Activated CD4-positive, alpha-beta T cell treated with anti-CD3 and anti-CD28 coated beads, Interleukin-2, amount 10 ng/mL, durations not matched to agents 24 days and 14 days (primary cell): ENCODE results near the gene TAS1R2. TPM values are rescaled to one million over a fixed set of nuclear protein-coding genes. Genes with fewer than 3 reads are reported as not detected.

Source experiments
- DNase-seq: peaks from one replicate; pipeline ENCODE4 v3.0.0; 2022
- H3K27ac Mint-ChIP-seq: one replicate; pipeline ENCODE4 v1.8.0; 2022; ENCODE audit warnings: mild to moderate bottlenecking, mixed read lengths
- H3K27me3 Mint-ChIP-seq: one replicate; pipeline ENCODE4 v1.8.0; 2022; ENCODE audit warnings: mixed read lengths
- H3K36me3 Mint-ChIP-seq: one replicate; pipeline ENCODE4 v1.8.0; 2022; ENCODE audit warnings: low read depth, mild to moderate bottlenecking, mixed read lengths
- H3K4me1 Mint-ChIP-seq: one replicate; pipeline ENCODE4 v1.8.0; 2021; ENCODE audit warnings: mixed read lengths
- H3K4me3 Mint-ChIP-seq: one replicate; pipeline ENCODE4 v1.8.0; 2022; ENCODE audit warnings: mild to moderate bottlenecking, moderate library complexity, mixed read lengths
- H3K9me3 Mint-ChIP-seq: one replicate; pipeline ENCODE4 v1.8.0; 2021; ENCODE audit warnings: mixed read lengths
- intact Hi-C: fragments of 100-400 bp; cut with micrococcal nuclease; formaldehyde crosslinking; loops from one replicate; pipeline ENCODE4 v1.15.1; 2023
- total RNA-seq: library from RNA; stranded (reverse); gene quantifications from 2 replicates; pipeline ENCODE4 v1.2.3, GENCODE V29; 2022

TAS1R2 gene
- total RNA-seq, 1 donor from 2014 or later: not detected

GRCh38 chr1:18800258-18800657 is 59.2 kb downstream of the TAS1R2 start:
- no peaks in the 10 kb centered on the region for H3K9me3 Mint-ChIP-seq
- H3K4me3 Mint-ChIP-seq: no peak overlapping the region
- no peak for DNase-seq
- intact Hi-C loops: no loop called here
- peaks cover 1% of the 10 kb centered on the region for H3K27me3 Mint-ChIP-seq
- no peaks in the 10 kb centered on the region for H3K36me3 Mint-ChIP-seq
- H3K4me1 Mint-ChIP-seq: no peaks in the 10 kb centered on the region
- H3K27ac Mint-ChIP-seq: no peak overlapping the region

GRCh38 chr1:18799454-18799853 is 60.0 kb downstream of the TAS1R2 start:
- Mint-ChIP-seq H3K27me3 (peaks cover 1% of the 10 kb centered on the region), H3K27ac (no peak overlapping the region), H3K4me3 (no peak overlapping the region), H3K9me3 (no peaks in the 10 kb centered on the region), H3K4me1 (no peaks in the 10 kb centered on the region), H3K36me3 (no peaks in the 10 kb centered on the region)
- intact Hi-C loops: no loop called here
- no peak for DNase-seq

- Mint-ChIP-seq H3K27me3 (peaks cover 1% of the 10 kb centered on the region), H3K9me3 (no peaks in the 10 kb centered on the region), H3K4me1 (no peaks in the 10 kb centered on the region), H3K27ac (no peak overlapping the region), H3K4me3 (no peak overlapping the region), H3K36me3 (no peaks in the 10 kb centered on the region)
- DNase-seq: no peak
- intact Hi-C loops: no loop called here
These were observed 60.5 kb downstream of the TAS1R2 start for GRCh38 chr1:18798946-18799345.

GRCh38 chr1:18798533-18798932 is 60.9 kb downstream of the TAS1R2 start:
- DNase-seq: no peak
- no peaks in the 10 kb centered on the region for H3K9me3 Mint-ChIP-seq
- H3K27me3 Mint-ChIP-seq: peaks cover 1% of the 10 kb centered on the region
- H3K4me1 Mint-ChIP-seq: no peaks in the 10 kb centered on the region
- H3K36me3 Mint-ChIP-seq: no peaks in the 10 kb centered on the region
- intact Hi-C loops: no loop called here
- H3K27ac Mint-ChIP-seq: no peak overlapping the region
- H3K4me3 Mint-ChIP-seq: no peak overlapping the region

- Mint-ChIP-seq H3K36me3 (no peaks in the 10 kb centered on the region), H3K27me3 (peaks cover 4% of the 10 kb centered on the region), H3K4me3 (no peak overlapping the region), H3K4me1 (no peaks in the 10 kb centered on the region), H3K9me3 (no peaks in the 10 kb centered on the region), H3K27ac (no peak overlapping the region)
- DNase-seq: no peak
- intact Hi-C loops: no loop called here
These were observed 62.5 kb downstream of the TAS1R2 start for GRCh38 chr1:18796950-18797349.

- H3K9me3 Mint-ChIP-seq: no peaks in the 10 kb centered on the region
- no peak for DNase-seq
- no peaks in the 10 kb centered on the region for H3K4me1 Mint-ChIP-seq
- H3K27me3 Mint-ChIP-seq: peaks cover 10% of the 10 kb centered on the region
- H3K27ac Mint-ChIP-seq: no peak overlapping the region
- no peaks in the 10 kb centered on the region for H3K36me3 Mint-ChIP-seq
- intact Hi-C loops: no loop called here
- H3K4me3 Mint-ChIP-seq: no peak overlapping the region
These were observed 64.3 kb downstream of the TAS1R2 start for GRCh38 chr1:18795002-18795689.

GRCh38 chr1:18794561-18794960 is 64.9 kb downstream of the TAS1R2 start:
- intact Hi-C loops: no loop called here
- Mint-ChIP-seq H3K36me3 (no peaks in the 10 kb centered on the region), H3K4me3 (no peak overlapping the region)

GRCh38 chr1:18794051-18794450 is 65.4 kb downstream of the TAS1R2 start:
- no peak for DNase-seq
- H3K4me3 Mint-ChIP-seq: no peak overlapping the region
- no peak overlapping the region for H3K27ac Mint-ChIP-seq
- no peaks in the 10 kb centered on the region for H3K9me3 Mint-ChIP-seq
- no peaks in the 10 kb centered on the region for H3K4me1 Mint-ChIP-seq
- H3K36me3 Mint-ChIP-seq: no peaks in the 10 kb centered on the region
- intact Hi-C loops: no loop called here
- H3K27me3 Mint-ChIP-seq: peaks cover 16% of the 10 kb centered on the region

More at GRCh38 chr1:18794561-18794960, 64.9 kb downstream of the TAS1R2 start:
- DNase-seq: no peak
- Mint-ChIP-seq H3K27ac (no peak overlapping the region), H3K4me1 (no peaks in the 10 kb centered on the region), H3K9me3 (no peaks in the 10 kb centered on the region), H3K27me3 (peaks cover 13% of the 10 kb centered on the region)

GRCh38 chr1:18793164-18793563 is 66.3 kb downstream of the TAS1R2 start:
- intact Hi-C loops: no loop called here
- Mint-ChIP-seq H3K9me3 (no peaks in the 10 kb centered on the region), H3K4me3 (no peak overlapping the region), H3K27ac (no peak overlapping the region), H3K4me1 (no peaks in the 10 kb centered on the region), H3K36me3 (no peaks in the 10 kb centered on the region), H3K27me3 (peaks cover 16% of the 10 kb centered on the region)
- DNase-seq: no peak

GRCh38 chr1:18792747-18793146 is 66.7 kb downstream of the TAS1R2 start:
- H3K4me1 Mint-ChIP-seq: no peaks in the 10 kb centered on the region
- H3K27me3 Mint-ChIP-seq: peaks cover 16% of the 10 kb centered on the region
- no peaks in the 10 kb centered on the region for H3K36me3 Mint-ChIP-seq
- DNase-seq: no peak
- H3K27ac Mint-ChIP-seq: no peak overlapping the region
- H3K4me3 Mint-ChIP-seq: no peak overlapping the region
- no peaks in the 10 kb centered on the region for H3K9me3 Mint-ChIP-seq
- intact Hi-C loops: no loop called here

Other genes starting within 250 kb of the TAS1R2 start
- not detected in 2 replicates for gene PAX7, start 228.8 kb downstream of the TAS1R2 start, total RNA-seq
- 2.8 and 5.2 TPM in 2 replicates for gene ALDH4A1, start 42.9 kb upstream of the TAS1R2 start, total RNA-seq
- 32.3 and 36.8 TPM in 2 replicates for gene IFFO2, start 97.0 kb upstream of the TAS1R2 start, total RNA-seq